Sigmoid colon (tissue), 4 donors: Measurements from ENCODE around the gene SOAT2.

ENCODE experiments used
- CTCF ChIP-seq, 4 experiments: fragments of 450-650 bp in 3 of 4; fragments of 200-600 bp in 1 of 4; IDR thresholded peaks; one replicate each; pipeline ENCODE4 v1.5.1; 2016 to 2019; ENCODE audit warnings: antibody characterized with exemption in 4 of 4, mild to moderate bottlenecking in 3 of 4, moderate library complexity in 2 of 4
- EP300 ChIP-seq, 4 donors: sonication (generic); formaldehyde crosslinking; IDR thresholded peaks; one replicate each; pipeline ENCODE4 v1.6.1; 2017; ENCODE audit warnings: antibody characterized with exemption in 4 of 4
- POLR2AphosphoS5 ChIP-seq, 4 donors: sonication (generic); formaldehyde crosslinking; IDR thresholded peaks; one replicate each; pipeline ENCODE4 v1.6.1; 2017; ENCODE audit warnings: antibody characterized with exemption in 4 of 4

- TF ChIP-seq CTCF (IDR thresholded peaks at IDR 0.05) (no peak), POLR2AphosphoS5 (IDR thresholded peaks at IDR 0.05) (no peak), EP300 (IDR thresholded peaks at IDR 0.05) (no peak)
These were observed 69.9 kb downstream of the SOAT2 start for GRCh38 chr12:53173085-53173715.
